GM12878 (cell line): ENCODE data around the gene ANXA9.

Experiments used
- BRCA1 ChIP-seq: IDR thresholded peaks from 2 replicates; pipeline ENCODE4 v1.6.1; 2011; ENCODE audit warnings: low read depth, low read length, improper control_type of control experiment
- CBX3 ChIP-seq: fragments of 200-600 bp; sonication (generic); IDR thresholded peaks from 2 replicates; pipeline ENCODE4 v1.6.1; 2016; ENCODE audit warnings: low read depth, borderline replicate concordance
- E2F8 ChIP-seq: fragments of 450-650 bp; IDR thresholded peaks from 2 replicates; pipeline ENCODE4 v1.6.1; 2018; ENCODE audit warnings: mild to moderate bottlenecking, low read depth, moderate library complexity; ENCODE audit not compliant: partially characterized antibody
- EP300 ChIP-seq, 2 experiments: fragments of 150-350 bp in 1 of 2; IDR thresholded peaks; 2 replicates each; pipeline ENCODE4 v1.6.1; 2011 to 2012; ENCODE audit warnings: low read depth in 2 of 2, low read length in 2 of 2, borderline replicate concordance in 1 of 2, improper control_type of control experiment in 1 of 2, inconsistent platforms in 1 of 2; ENCODE audit not compliant: control insufficient read depth in 1 of 2
- TAF1 ChIP-seq: IDR thresholded peaks from 2 replicates; pipeline ENCODE4 v1.6.1; 2011; ENCODE audit warnings: mild to moderate bottlenecking, low read depth, low read length, borderline replicate concordance

GRCh38 chr1:151007853-151008243, 25.8 kb downstream of the ANXA9 start:
- TF ChIP-seq CBX3: no peak
- no peak for TF ChIP-seq EP300 (IDR thresholded peaks at IDR 0.05; ENCODE audit: borderline replicate concordance in 1 of 2, control insufficient read depth in 1 of 2, low read depth in 2 of 2, low read length in 2 of 2)
- TF ChIP-seq E2F8: no peak
- no peak for TF ChIP-seq BRCA1
- TF ChIP-seq TAF1: no peak
